Lung (tissue), 12 donors: ENCODE measurements around the gene SSC5D. TPM values are rescaled to one million over a fixed set of nuclear protein-coding genes. Genes with fewer than 3 reads are reported as not detected.

Experiments used
- ATAC-seq: fragments of 200-7000 bp; cut with Tn5 transposase; one replicate; pipeline ENCODE4 v1.9.1; 2020; ENCODE audit warnings: moderate number of reproducible peaks; ENCODE audit not compliant: insufficient read depth, low FRiP score
- DNase-seq, 3 donors: peaks; one replicate each; pipeline ENCODE4 v3.0.0-alpha.2; 2013 to 2017
- H3K27ac ChIP-seq, 2 donors: one replicate each; pipeline ENCODE4 v1.5.1; 2013; ENCODE audit warnings: mild to moderate bottlenecking in 2 of 2, moderate library complexity in 2 of 2, control low read depth in 1 of 2, inconsistent platforms in 1 of 2, low read depth in 1 of 2, low read length in 1 of 2
- H3K27me3 ChIP-seq, 3 donors: one replicate each; pipeline ENCODE4 v1.5.1; 2013; ENCODE audit warnings: low read length in 2 of 3; ENCODE audit not compliant: control insufficient read depth in 3 of 3, insufficient read depth in 3 of 3
- H3K36me3 ChIP-seq, 4 donors: one replicate each; pipeline ENCODE4 v1.5.1; 2013; ENCODE audit warnings: low read length in 4 of 4, mild to moderate bottlenecking in 1 of 4, moderate library complexity in 1 of 4; ENCODE audit not compliant: control insufficient read depth in 4 of 4, insufficient read depth in 4 of 4
- H3K4me1 ChIP-seq, 5 donors: one replicate each; pipeline ENCODE4 v1.5.1; 2013; ENCODE audit warnings: low read length in 5 of 5, mild to moderate bottlenecking in 2 of 5, moderate library complexity in 1 of 5; ENCODE audit not compliant: control insufficient read depth in 5 of 5, insufficient read depth in 5 of 5
- H3K4me3 ChIP-seq: one replicate; pipeline ENCODE4 v1.5.1; 2013; ENCODE audit warnings: mild to moderate bottlenecking, control low read depth, moderate library complexity
- H3K9ac ChIP-seq, 2 donors: one replicate each; pipeline ENCODE4 v1.5.1; 2013; ENCODE audit warnings: low read length in 2 of 2, control low read depth in 1 of 2; ENCODE audit not compliant: insufficient read depth in 1 of 2
- H3K9me3 ChIP-seq, 4 donors: one replicate each; pipeline ENCODE4 v1.5.1; 2013; ENCODE audit warnings: low read length in 3 of 4, mild to moderate bottlenecking in 1 of 4, moderate library complexity in 1 of 4; ENCODE audit not compliant: control insufficient read depth in 4 of 4, insufficient read depth in 3 of 4
- WGBS, 2 donors: extraction: QIAGEN DNeasy Blood & Tissue Kit; methylation state at CpG; one replicate each; pipeline ENCODE4 v1.1.7; 2013; 5-methylcytosine and 5-hydroxymethylcytosine counted together
- polyA plus RNA-seq, 2 donors: library from polyadenylated mRNA; stranded (reverse); fragments of 200-250 nt; gene quantifications; one replicate each; pipeline ENCODE4 v1.2.1, GENCODE V29; 2013
- total RNA-seq, 2 donors: library from RNA; depleted of rRNA in 1 of 2; stranded (reverse); fragments of >200 nt in 1 of 2; gene quantifications; one replicate each; pipeline ENCODE4 v1.2.1, GENCODE V29; 2014 to 2021
- TF ChIP-seq, protein P1 (sequence below): IDR thresholded peaks from 2 replicates; pipeline ENCODE4 v1.5.1; 2012; ENCODE audit warnings: mild to moderate bottlenecking; ENCODE audit errors: control extremely low read depth, extremely low read depth
- donor health status: control.
- donor health status: control.
- donor health status: Bipolar disorder and iron deficiency.
- donor health status: healthy.
- donor health status: DM: yes; HTN: yes; CAD: no.

SSC5D gene
- total and polyA plus RNA-seq, 4 donors = 0.66 to 8.4 (median 4.4) TPM

DNA sequence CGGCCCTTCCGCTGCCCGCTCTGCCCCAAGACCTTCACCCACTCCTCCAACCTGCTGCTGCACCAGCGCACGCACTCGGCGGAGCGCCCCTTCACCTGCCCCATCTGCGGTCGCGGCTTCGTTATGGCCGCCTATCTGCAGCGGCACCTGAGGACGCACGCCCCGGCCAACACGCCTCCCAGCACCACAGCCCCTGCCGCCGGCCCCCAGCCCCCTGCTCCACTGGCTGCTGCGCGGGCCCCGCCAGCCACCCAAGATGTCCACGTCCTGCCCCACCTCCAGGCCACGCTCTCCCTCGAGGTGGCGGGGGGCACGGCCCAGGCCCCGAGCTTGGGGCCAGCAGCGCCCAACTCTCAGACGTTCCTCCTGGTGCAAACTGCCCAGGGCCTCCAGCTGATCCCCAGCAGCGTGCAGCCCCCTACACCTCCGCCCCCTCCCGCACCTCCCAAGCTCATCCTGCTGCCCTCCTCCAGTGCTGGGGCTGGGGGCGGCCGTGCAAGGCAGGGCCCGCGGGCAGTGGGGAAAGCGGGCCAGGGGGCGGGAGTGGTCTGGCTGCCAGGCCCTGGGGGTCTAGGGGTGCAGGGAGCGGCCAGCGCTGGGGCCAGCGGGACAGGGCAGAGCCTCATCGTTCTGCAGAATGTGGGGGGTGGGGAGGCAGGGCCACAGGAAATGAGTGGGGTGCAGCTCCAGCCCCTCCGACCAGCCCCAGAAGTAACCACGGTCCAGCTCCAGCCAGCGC, 5.1 kb upstream of the SSC5D start:
- Histone ChIP-seq H3K4me3 (no peak overlapping the region), H3K27me3 (no peaks in the 10 kb centered on the region), H3K27ac (no peak overlapping the region), H3K36me3 (peaks cover 0 to 26% (median 1%) of the 10 kb centered on the region in 4 donors), H3K9ac (no peak overlapping the region), H3K9me3 (no peaks in the 10 kb centered on the region), H3K4me1 (peaks cover 4 to 33% (median 10%) of the 10 kb centered on the region in 5 donors)
- TF ChIP-seq, protein P1, sequence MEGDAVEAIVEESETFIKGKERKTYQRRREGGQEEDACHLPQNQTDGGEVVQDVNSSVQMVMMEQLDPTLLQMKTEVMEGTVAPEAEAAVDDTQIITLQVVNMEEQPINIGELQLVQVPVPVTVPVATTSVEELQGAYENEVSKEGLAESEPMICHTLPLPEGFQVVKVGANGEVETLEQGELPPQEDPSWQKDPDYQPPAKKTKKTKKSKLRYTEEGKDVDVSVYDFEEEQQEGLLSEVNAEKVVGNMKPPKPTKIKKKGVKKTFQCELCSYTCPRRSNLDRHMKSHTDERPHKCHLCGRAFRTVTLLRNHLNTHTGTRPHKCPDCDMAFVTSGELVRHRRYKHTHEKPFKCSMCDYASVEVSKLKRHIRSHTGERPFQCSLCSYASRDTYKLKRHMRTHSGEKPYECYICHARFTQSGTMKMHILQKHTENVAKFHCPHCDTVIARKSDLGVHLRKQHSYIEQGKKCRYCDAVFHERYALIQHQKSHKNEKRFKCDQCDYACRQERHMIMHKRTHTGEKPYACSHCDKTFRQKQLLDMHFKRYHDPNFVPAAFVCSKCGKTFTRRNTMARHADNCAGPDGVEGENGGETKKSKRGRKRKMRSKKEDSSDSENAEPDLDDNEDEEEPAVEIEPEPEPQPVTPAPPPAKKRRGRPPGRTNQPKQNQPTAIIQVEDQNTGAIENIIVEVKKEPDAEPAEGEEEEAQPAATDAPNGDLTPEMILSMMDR = no peak
- ATAC-seq = no peak
- WGBS, 2 donors = 95 to 97% methylated on average over 47 of the region's 47 CpGs
- DNase-seq = no peak

DNA sequence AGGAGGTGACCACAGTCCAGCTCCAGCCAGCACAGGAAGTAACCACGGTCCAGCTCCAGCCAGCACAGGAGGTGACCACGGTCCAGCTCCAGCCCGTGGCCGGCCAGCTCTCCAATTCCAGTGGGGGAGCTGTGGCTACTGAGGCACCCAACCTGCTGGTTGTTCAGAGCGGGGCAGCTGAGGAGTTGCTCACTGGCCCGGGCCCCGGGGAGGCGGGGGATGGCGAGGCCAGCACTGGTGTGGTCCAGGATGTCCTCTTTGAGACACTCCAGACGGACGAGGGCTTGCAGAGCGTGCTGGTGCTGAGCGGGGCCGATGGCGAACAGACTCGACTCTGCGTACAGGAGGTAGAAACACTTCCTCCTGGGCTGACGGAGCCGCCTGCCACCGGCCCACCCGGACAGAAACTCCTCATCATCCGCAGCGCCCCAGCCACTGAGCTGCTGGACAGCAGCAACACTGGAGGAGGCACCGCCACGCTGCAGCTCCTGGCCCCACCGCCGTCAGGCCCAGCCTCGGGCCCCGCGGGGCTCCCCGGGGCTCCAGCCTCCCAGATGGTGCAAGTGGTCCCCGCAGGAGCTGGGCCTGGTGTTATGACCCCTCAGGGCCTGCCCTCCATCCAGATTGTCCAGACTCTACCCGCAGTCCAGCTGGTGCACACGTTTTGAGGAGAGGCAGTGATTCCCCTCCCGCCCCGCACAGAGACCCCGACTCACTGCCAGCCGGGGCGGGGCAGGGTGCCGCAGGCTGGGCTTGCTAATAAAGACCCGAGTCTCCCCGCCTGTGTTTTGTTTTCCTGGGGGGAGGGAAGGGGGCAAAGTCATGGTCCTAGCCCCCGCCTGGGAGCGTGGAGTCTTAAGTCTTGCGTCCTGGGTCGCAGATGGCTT, 4.3 kb upstream of the SSC5D start:
- no peaks in the 10 kb centered on the region for H3K27me3 ChIP-seq
- H3K36me3 ChIP-seq = peaks cover 0 to 26% (median 1%) of the 10 kb centered on the region in 4 donors
- H3K4me1 ChIP-seq = peaks cover 4 to 36% (median 10%) of the 10 kb centered on the region in 5 donors
- TF ChIP-seq, protein P1 = no peak
- H3K9me3 ChIP-seq = no peaks in the 10 kb centered on the region
- DNase-seq (no peak), ATAC-seq (no peak)
- no peak overlapping the region for H3K4me3 ChIP-seq
- H3K9ac ChIP-seq = no peak overlapping the region
- H3K27ac ChIP-seq = peak overlapping the region in 1 of 2 donors; percentile 81
- 82 to 85% methylated on average over 46 of the region's 46 CpGs for WGBS, 2 donors

DNA sequence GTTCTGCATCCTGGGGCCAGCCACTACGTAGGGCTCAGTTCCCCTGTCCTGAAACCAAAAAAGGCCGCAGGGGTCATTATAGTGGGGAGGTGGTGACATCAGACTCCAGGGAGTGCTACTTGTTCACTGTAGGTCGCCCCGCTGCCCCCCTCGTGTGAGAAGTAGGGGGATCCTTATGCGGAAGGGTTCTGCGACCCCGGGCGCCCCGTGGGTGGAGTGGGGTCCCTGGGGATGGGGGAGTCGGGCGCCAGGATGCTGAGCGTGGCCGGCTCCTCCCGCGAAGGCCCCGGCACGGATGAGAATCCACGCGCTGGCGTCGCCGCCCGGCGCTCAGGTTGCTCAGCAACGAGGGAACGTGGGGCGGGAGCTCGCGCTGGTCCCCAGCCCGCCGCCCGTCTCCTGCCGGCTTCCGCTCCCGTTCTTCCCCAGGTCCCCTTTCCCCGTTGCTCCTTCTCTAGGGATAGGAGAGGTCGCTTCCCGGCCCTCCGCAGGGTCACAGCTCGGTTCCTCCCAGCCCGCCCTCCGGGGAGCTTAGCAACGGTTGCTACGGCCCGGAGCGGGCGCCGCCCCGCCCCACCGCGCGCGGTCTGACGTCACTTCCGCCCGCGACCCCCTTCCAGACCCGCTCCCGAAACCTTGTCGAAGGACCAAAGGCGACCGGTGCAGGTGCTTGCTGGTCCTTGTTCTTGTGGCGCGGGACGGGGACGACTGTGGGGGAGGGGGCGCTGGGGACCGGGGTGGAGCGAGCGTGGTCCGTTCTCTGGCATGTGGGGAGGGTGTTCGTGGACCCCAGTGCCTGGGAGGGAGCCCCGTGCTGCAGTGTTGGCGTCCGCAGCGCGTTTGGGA, 3.4 kb upstream of the SSC5D start, which contains the start of gene NAT14:
TSS of gene NAT14 (plus strand) at position 596 of the 846 bp plus-strand sequence. CDS start 521 bp downstream, outside the sequence.
- ATAC-seq (no peak), DNase-seq (peak; percentile 80 to 90 (median 84))
- H3K4me1 ChIP-seq = peaks cover 4 to 41% (median 10%) of the 10 kb centered on the region in 5 donors
- H3K9me3 ChIP-seq = no peaks in the 10 kb centered on the region
- H3K9ac ChIP-seq = peak within 1 kb of the TSS; percentile 25 to 28
- H3K27ac ChIP-seq = peak within 1 kb of the TSS; percentile 77 to 81
- TF ChIP-seq, protein P1 = no peak
- WGBS, 2 donors = 2% methylated on average over 72 to 78 of the region's 78 CpGs
- peak within 1 kb of the TSS; percentile 51 for H3K4me3 ChIP-seq
- H3K36me3 ChIP-seq = peaks cover 0 to 26% (median 1%) of the 10 kb centered on the region in 4 donors
- H3K27me3 ChIP-seq = no peaks in the 10 kb centered on the region
